ENCODE results near the gene TM9SF3.

TM9SF3 gene

GRCh38 chr10:96586419-96587263 is at the start of gene TM9SF3:
Gene TM9SF3, minus strand, starts transcription at chr10:96587012. Its CDS starts 177 bp downstream, at chr10:96586835.
- in situ Hi-C loops (cut with HindIII; ENCODE audit: low sequenced_read_pairs): no loop called here
- peak; percentile 43 for DNase-seq (ENCODE audit: low read depth)
- no peak for TF ChIP-seq CTCF (IDR thresholded peaks at IDR 0.05; ENCODE audit: low read depth, low read length, missing control alignments)
- peak within 1 kb of the TSS; percentile 88 for H3K4me3 ChIP-seq (ENCODE audit: low read depth, low read length)

DNA sequence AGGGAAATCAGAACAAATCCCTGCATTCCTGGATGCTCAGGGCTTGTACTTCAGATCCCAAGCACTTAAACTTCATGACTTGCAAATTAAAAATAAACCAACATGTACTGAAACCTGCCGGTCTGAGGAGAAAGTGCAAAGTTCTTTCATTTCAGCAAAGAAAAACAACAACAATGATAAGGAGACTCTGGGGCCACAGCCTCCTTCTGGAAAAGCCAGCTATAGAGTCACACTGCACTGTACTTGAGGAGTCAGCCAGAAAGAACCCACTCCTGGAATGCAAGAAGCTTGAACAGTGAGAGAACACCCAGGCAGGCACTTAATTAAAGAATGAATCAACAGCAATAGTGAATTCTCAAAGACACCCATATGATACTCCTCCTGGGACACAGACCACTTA is 49.7 kb upstream of the TM9SF3 start:
- in situ Hi-C loops (cut with HindIII; ENCODE audit: low sequenced_read_pairs): no loop called here
- no peak for TF ChIP-seq CTCF (IDR thresholded peaks at IDR 0.05; ENCODE audit: low read depth, low read length, missing control alignments)
- DNase-seq (ENCODE audit: low read depth): no peak
- H3K4me3 ChIP-seq (ENCODE audit: low read depth, low read length): no peak overlapping the region

DNA sequence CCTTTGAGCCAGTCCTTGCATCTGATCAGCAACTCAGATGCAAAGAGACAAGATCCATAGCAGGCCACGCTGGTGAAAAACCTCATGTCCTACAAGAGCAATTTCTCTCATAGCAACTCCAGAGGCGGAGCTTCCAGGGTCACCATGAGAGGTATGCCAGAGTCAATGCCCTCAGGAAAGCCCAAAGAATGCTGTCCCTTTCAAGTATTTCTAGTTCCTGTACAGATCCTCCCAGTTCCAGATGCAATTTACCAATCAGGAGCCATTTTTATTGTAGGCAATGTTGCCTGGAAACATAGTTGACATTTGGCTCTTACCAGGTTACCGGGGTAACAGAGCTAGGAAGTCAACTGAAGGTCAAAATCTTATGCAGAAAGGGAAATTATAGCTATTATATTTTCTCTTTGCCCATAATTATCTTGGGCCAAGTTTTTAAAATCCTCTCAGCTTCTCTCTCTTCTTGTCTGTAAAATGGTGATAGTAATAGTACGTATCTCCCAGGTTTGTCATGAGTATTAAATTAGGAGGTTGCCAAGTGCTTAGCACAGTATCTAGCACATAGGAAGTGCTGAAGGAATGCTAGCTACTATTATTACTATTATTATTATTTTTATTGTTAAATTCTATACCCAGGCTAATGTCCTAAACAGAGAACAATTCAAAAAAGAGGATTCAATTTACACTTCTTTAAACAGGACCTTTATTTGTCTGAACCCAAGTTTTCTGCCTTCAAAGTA is 46.3 kb upstream of the TM9SF3 start:
- TF ChIP-seq CTCF (IDR thresholded peaks at IDR 0.05; ENCODE audit: low read depth, low read length, missing control alignments): no peak
- in situ Hi-C loops (cut with HindIII; ENCODE audit: low sequenced_read_pairs): no loop called here
- H3K4me3 ChIP-seq (ENCODE audit: low read depth, low read length): no peak overlapping the region
- no peak for DNase-seq (ENCODE audit: low read depth)

DNA sequence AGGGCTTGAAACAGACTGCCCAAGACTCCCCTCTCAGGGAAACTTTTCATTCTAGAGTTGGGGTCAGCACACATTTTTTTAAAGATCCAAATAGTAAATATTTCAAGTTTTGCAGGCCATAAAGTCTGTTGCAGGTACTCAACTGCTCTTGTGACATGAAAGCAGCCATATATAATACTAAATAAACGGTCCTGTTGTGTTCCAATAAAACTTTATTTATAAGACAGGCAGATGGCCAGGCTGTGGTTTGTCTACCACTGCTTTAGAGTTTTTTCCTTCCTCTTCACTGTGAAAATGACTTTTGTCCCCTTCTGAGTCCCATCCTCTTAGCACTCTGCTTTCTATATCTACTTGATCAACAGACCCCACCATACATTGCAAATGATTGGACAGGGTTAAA is 40.5 kb upstream of the TM9SF3 start:
- in situ Hi-C loops (cut with HindIII; ENCODE audit: low sequenced_read_pairs): no loop called here
- TF ChIP-seq CTCF (IDR thresholded peaks at IDR 0.05; ENCODE audit: low read depth, low read length, missing control alignments): no peak
- no peak for DNase-seq (ENCODE audit: low read depth)
- H3K4me3 ChIP-seq (ENCODE audit: low read depth, low read length): no peak overlapping the region

- no peak overlapping the region for H3K4me3 ChIP-seq (ENCODE audit: low read depth, low read length)
- TF ChIP-seq CTCF (IDR thresholded peaks at IDR 0.05; ENCODE audit: low read depth, low read length, missing control alignments): peak; percentile 15
- in situ Hi-C loops (cut with HindIII; ENCODE audit: low sequenced_read_pairs): no loop called here
- no peak for DNase-seq (ENCODE audit: low read depth)
Observed at GRCh38 chr10:96626795-96627194, 40.0 kb upstream of the TM9SF3 start.

DNA sequence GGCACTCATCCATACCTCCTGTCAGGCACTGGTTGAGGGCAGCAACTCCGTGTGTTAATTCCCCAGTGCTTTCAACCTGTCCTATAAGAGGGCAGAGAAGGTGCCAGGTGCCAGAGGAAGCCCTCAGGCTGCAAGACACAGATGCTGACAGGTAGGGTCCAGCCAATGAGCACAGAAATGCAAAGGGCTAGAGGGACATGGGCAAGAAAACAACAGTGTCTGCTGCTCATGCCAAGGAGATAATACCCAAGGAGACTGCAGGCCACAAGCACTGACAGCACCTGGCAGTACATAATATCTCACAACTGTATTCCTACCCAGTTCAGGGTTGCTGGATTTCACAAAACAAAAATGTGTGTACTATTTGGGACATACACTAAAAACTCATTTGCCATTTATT is 38.4 kb upstream of the TM9SF3 start:
- no peak for TF ChIP-seq CTCF (IDR thresholded peaks at IDR 0.05; ENCODE audit: low read depth, low read length, missing control alignments)
- no peak for DNase-seq (ENCODE audit: low read depth)
- in situ Hi-C loops (cut with HindIII; ENCODE audit: low sequenced_read_pairs): no loop called here
- H3K4me3 ChIP-seq (ENCODE audit: low read depth, low read length): no peak overlapping the region
